ENCODE measurements around the gene IGF2R.

DNA sequence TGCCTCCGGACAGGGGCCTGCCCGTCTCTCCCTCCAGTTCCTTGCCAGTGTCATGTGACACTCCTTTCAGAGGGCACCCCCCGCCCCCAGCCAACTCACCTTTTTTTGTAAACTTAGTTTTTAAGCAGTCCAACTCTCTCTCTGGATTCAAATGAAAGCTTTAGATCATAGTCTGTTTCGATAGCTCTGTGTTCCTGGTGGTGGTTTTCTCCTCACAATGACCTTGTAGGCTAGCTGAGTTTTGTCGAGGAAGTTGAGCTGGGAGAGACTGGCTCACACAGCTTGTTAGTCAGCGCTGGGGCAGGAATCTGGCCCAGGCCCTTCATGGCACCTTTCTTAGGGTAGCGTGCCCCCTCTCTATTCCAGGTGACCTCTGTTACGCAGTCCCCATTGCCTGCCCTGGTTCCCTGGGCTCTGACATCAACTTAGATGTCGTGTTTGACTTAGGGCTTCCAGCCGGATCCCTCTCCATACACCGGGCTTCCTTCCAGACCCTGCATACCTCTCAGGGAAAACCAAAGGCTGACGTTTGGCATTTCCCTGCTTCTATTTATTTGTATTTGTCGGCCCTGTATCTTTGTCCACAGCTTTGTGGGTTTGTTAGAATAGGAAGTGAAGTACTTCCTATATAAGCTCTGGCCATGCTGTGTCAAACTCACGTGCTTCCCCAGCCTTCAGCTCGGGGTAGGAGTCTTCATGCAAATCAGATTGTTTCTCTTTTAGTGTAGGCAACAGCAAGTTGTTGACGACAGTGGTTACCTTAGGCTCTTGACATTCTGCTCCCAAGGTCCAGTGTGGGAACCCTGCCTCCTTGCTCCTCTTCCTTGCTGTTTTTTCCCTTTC lies 12.7 kb downstream of the IGF2R start:
- TF ChIP-seq, protein P1, sequence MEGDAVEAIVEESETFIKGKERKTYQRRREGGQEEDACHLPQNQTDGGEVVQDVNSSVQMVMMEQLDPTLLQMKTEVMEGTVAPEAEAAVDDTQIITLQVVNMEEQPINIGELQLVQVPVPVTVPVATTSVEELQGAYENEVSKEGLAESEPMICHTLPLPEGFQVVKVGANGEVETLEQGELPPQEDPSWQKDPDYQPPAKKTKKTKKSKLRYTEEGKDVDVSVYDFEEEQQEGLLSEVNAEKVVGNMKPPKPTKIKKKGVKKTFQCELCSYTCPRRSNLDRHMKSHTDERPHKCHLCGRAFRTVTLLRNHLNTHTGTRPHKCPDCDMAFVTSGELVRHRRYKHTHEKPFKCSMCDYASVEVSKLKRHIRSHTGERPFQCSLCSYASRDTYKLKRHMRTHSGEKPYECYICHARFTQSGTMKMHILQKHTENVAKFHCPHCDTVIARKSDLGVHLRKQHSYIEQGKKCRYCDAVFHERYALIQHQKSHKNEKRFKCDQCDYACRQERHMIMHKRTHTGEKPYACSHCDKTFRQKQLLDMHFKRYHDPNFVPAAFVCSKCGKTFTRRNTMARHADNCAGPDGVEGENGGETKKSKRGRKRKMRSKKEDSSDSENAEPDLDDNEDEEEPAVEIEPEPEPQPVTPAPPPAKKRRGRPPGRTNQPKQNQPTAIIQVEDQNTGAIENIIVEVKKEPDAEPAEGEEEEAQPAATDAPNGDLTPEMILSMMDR (IDR thresholded peaks at IDR 0.05): no peak
- no peak for TF ChIP-seq POLR2A (IDR thresholded peaks at IDR 0.05)

Data from stomach (tissue), 4 donors.